GM12878 (cell line): Measurements from ENCODE around the gene OR1L8. TPM values are rescaled to one million over a fixed set of nuclear protein-coding genes. Genes with fewer than 3 reads are reported as not detected.

ENCODE experiments used
- ATAC-seq: fragments of 200-7000 bp; cut with Tn5 transposase; 3 replicates; pipeline ENCODE4 v1.9.1; 2020; ENCODE audit warnings: mild to moderate bottlenecking, moderate library complexity
- BruUV-seq: library from RNA; stranded (reverse); fragments of 400-500 nt; replicated peaks from 2 replicates; lab custom pipeline; 2021; lab: Mats Ljungman, UMichigan
- CTCF ChIA-PET: fragments of 300-600 bp; sonication (Branson Sonifier 250); formaldehyde crosslinking; extraction: SDS; loops from one replicate; lab custom pipeline; 2021; ENCODE audit warnings: inconsistent platforms; lab: Yijun Ruan, JAX
- POLR2A ChIA-PET: fragments of 350-600 bp; formaldehyde crosslinking; extraction: SDS; loops from one replicate; lab custom pipeline; 2021; ENCODE audit warnings: inconsistent platforms; lab: Charles Lee
- RAD21 ChIA-PET: fragments of 300-600 bp; sonication (Branson Sonifier 250); formaldehyde crosslinking; loops from one replicate; lab custom pipeline; 2023; ENCODE audit warnings: antibody characterized with exemption; ENCODE audit not compliant: unreplicated experiment; lab: Charles Lee
- SMC1A ChIA-PET: fragments of 300-600 bp; sonication (Branson Sonifier 250); formaldehyde crosslinking; loops from one replicate; lab custom pipeline; 2023; ENCODE audit not compliant: unreplicated experiment, uncharacterized antibody; lab: Charles Lee
- DNase-seq: peaks from one replicate; pipeline ENCODE4 v3.0.0-alpha.2; 2011; ENCODE audit warnings: low read depth, low spot score
- FAIRE-seq: peaks from 3 replicates; lab custom pipeline; 2011; peaks lifted over from hg19 to GRCh38; lab: Jason Lieb, UNC
- H2AFZ ChIP-seq: 2 replicates; pipeline ENCODE4 v1.6.0; 2011; ENCODE audit warnings: low read depth, low read length, control low read depth; ENCODE audit not compliant: control insufficient read depth
- H3K27ac ChIP-seq: 2 replicates; pipeline ENCODE4 v1.5.1; 2011; ENCODE audit warnings: control low read depth; ENCODE audit not compliant: control insufficient read depth, insufficient read depth
- H3K27me3 ChIP-seq, 2 experiments: replicated peaks in 1 of 2; 2 replicates each; pipeline versions ENCODE4 v1.6.0 to v1.6.1; 2011; ENCODE audit warnings: low read length in 1 of 2; ENCODE audit not compliant: control insufficient read depth in 2 of 2, insufficient read depth in 2 of 2
- H3K36me3 ChIP-seq, 2 experiments: 2 replicates each; pipeline ENCODE4 v1.5.1; 2011; ENCODE audit warnings: low read length in 1 of 2; ENCODE audit not compliant: control insufficient read depth in 2 of 2, insufficient read depth in 2 of 2
- H3K4me1 ChIP-seq: 2 replicates; pipeline ENCODE4 v1.6.1; 2011; ENCODE audit warnings: mild to moderate bottlenecking, low read length, moderate library complexity, mixed read lengths; ENCODE audit not compliant: control insufficient read depth, insufficient read depth
- H3K4me2 ChIP-seq: 2 replicates; pipeline ENCODE4 v1.6.0; 2011; ENCODE audit warnings: control low read depth; ENCODE audit not compliant: control insufficient read depth, insufficient read depth
- H3K4me3 ChIP-seq: fragments of 200-600 bp; sonication (generic); 2 replicates; pipeline ENCODE4 v1.5.1; 2016
- H3K79me2 ChIP-seq: 2 replicates; pipeline ENCODE4 v1.6.0; 2011; ENCODE audit warnings: low read length; ENCODE audit not compliant: control insufficient read depth, insufficient read depth
- H3K9ac ChIP-seq: 2 replicates; pipeline ENCODE4 v1.8.0; 2011; ENCODE audit warnings: low read length, control low read depth, mixed read lengths; ENCODE audit not compliant: control insufficient read depth, insufficient read depth
- H3K9me3 ChIP-seq: replicated peaks from 3 replicates; pipeline ENCODE4 v1.5.1; 2011; ENCODE audit warnings: mild to moderate bottlenecking, low read length; ENCODE audit not compliant: control insufficient read depth, insufficient read depth
- H4K20me1 ChIP-seq: 2 replicates; pipeline ENCODE4 v1.6.0; 2011; ENCODE audit not compliant: control insufficient read depth, insufficient read depth
- CBX5 ChIP-seq: sonication (generic); IDR thresholded peaks from 2 replicates; pipeline ENCODE4 v1.6.1; 2016; ENCODE audit warnings: low read depth, moderate library complexity, mild to moderate bottlenecking, inconsistent platforms
- SP1 ChIP-seq: IDR thresholded peaks from one replicate; pipeline ENCODE4 v1.6.1; 2011; ENCODE audit warnings: low read depth, low read length
- WRNIP1 ChIP-seq: IDR thresholded peaks from 2 replicates; pipeline ENCODE4 v1.6.1; 2011; ENCODE audit warnings: low read depth, low read length, improper control_type of control experiment, borderline replicate concordance
- ZNF274 ChIP-seq: IDR thresholded peaks from one replicate; pipeline ENCODE4 v1.8.0; 2011; ENCODE audit not compliant: insufficient read length, insufficient read depth
- WGBS: methylation state at CpG from one replicate; pipeline ENCODE4 v1.1.6; 2016; ENCODE audit warnings: low lambda C conversion rate; ENCODE audit not compliant: insufficient replicate concordance, insufficient coverage; ENCODE audit errors: missing lambda C conversion rate; 5-methylcytosine and 5-hydroxymethylcytosine counted together
- in situ Hi-C: fragments of 300-500 bp; cut with MboI; formaldehyde crosslinking; loops from 9 replicates; pipeline ENCODE4 v1.14.3; 2018; ENCODE audit warnings: mixed read lengths
- intact Hi-C: fragments of 100-400 bp; cut with micrococcal nuclease; formaldehyde crosslinking; loops from one replicate; pipeline ENCODE4 v1.14.2; 2022; ENCODE audit not compliant: unreplicated experiment
- polyA plus RNA-seq, 11 experiments: library from polyadenylated mRNA; depleted of rRNA in 4 of 11; unstranded in 6 of 11; stranded (reverse) in 5 of 11; fragments of >200 nt; fragmentation: Nextera tagmentation in 4 of 11; fragmentation: Illumina TruSeq in 1 of 11; extraction: Ambion mirVana in 4 of 11; extraction: Trizol in 1 of 11; gene quantifications; 1 replicate in 1 of 11; 2 replicates in 10 of 11; pipeline versions ENCODE4 v1.2.1 to v1.2.3, GENCODE V29; 2011 to 2016; ENCODE audit warnings: inconsistent platforms in 2 of 11, missing spikeins in 2 of 11, low read depth in 1 of 11
- total RNA-seq, 4 experiments: library from RNA; depleted of rRNA in 3 of 4; stranded (reverse); fragments of >200 nt in 3 of 4; fragmentation: Illumina TruSeq in 1 of 4; extraction: Trizol in 1 of 4; gene quantifications; 2 replicates each; pipeline versions ENCODE4 v1.2.1 to v1.2.3, GENCODE V29; 2013 to 2021
- TF ChIP-seq, protein P1 (sequence below): fragments of 150-350 bp; IDR thresholded peaks from 2 replicates; pipeline ENCODE4 v1.6.1; 2016; ENCODE audit warnings: low read depth, low read length

Gene OR1L8
- total and polyA plus RNA-seq, 10 of the 15 experiments (the other 5 are each of a cell fraction or from before 2014, with no cell fraction given) = not detected

DNA sequence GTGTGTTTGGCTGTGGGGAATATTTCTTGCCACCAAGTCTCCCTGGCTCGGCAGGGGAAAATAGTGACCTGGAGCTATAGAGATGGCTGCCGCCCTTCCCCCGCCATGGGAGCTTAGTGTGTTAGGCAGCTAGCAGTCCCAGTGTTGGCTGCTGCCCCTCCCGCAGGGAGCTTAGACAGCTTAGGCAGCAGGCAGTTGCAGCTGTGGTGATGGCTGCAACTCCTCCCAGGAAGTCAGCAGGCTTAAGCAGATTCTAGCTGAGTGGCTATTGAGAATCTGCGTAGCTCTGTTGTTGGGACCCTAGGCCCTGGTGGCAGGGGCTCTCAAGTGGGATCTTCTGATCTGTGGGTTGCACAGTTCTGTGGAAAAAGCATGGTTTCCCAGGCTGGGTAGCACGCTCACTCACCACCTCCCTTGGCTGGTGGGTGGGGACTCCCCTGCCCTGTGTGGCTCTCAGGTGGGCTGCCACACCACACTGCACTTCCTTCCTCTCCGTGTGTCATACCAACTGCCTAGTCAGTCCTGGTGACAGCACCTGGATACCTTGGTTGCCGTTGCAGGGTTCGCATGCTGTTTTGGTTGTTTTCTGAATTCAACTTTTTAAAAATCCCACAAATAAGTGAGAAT, 20.9 kb downstream of the OR1L8 start (continued):
- TF ChIP-seq, protein P1, sequence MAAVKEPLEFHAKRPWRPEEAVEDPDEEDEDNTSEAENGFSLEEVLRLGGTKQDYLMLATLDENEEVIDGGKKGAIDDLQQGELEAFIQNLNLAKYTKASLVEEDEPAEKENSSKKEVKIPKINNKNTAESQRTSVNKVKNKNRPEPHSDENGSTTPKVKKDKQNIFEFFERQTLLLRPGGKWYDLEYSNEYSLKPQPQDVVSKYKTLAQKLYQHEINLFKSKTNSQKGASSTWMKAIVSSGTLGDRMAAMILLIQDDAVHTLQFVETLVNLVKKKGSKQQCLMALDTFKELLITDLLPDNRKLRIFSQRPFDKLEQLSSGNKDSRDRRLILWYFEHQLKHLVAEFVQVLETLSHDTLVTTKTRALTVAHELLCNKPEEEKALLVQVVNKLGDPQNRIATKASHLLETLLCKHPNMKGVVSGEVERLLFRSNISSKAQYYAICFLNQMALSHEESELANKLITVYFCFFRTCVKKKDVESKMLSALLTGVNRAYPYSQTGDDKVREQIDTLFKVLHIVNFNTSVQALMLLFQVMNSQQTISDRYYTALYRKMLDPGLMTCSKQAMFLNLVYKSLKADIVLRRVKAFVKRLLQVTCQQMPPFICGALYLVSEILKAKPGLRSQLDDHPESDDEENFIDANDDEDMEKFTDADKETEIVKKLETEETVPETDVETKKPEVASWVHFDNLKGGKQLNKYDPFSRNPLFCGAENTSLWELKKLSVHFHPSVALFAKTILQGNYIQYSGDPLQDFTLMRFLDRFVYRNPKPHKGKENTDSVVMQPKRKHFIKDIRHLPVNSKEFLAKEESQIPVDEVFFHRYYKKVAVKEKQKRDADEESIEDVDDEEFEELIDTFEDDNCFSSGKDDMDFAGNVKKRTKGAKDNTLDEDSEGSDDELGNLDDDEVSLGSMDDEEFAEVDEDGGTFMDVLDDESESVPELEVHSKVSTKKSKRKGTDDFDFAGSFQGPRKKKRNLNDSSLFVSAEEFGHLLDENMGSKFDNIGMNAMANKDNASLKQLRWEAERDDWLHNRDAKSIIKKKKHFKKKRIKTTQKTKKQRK = no peak
- TF ChIP-seq ZNF274 = no peak

DNA sequence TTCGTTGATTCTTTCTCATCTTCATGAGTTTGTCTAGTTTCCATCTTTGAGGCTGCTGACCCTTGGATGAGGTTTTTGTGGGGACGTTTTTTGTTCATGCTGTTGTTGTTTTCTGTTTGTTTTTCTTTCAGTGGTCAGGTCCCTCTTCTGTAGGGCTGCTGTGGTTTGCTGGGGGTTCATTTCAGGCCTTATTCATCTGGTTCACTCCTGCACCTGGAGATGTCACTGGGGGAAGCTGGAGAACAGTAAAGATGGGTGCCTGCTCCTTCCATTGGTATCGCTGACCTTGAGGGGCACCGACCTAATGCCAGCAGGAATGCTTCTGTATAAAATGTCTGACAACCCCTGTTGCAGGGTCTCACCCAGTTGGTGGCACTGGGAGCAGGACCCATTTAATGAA, 21.7 kb downstream of the OR1L8 start:
- Histone ChIP-seq H3K9ac (no peak overlapping the region), H3K27ac (no peak overlapping the region), H4K20me1 (no peaks in the 10 kb centered on the region), H3K79me2 (no peaks in the 10 kb centered on the region), H2AFZ (no peak overlapping the region), H3K9me3 (no peaks in the 10 kb centered on the region), H3K36me3 (no peaks in the 10 kb centered on the region), H3K4me1 (no peaks in the 10 kb centered on the region), H3K4me3 (no peak overlapping the region), H3K4me2 (no peak overlapping the region), H3K27me3 (no peaks in the 10 kb centered on the region)
- no peak for DNase-seq
- no TSS peak for BruUV-seq
- RAD21 ChIA-PET = no interaction called here
- intact Hi-C loops (no loop called here), in situ Hi-C loops (no loop called here)
- TF ChIP-seq CBX5 = no peak
- no peak for TF ChIP-seq SP1
- no peak for TF ChIP-seq WRNIP1
- FAIRE-seq = no peak
- CTCF ChIA-PET = interaction anchor here (0.7 kb wide), 1 partner anchor 810 kb away, joined by 3 read pairs; no protein-coding TSS in a partner anchor
- POLR2A ChIA-PET = no interaction called here
- SMC1A ChIA-PET = no interaction called here
- 53% methylated on average over 4 of the region's 4 CpGs for WGBS
- ATAC-seq = no peak
